Spleen (tissue), 11 donors: Measurements from ENCODE around the gene TBC1D16. TPM values are rescaled to one million over a fixed set of nuclear protein-coding genes. Genes with fewer than 3 reads are reported as not detected.

ENCODE experiments used
- DNase-seq: peaks from one replicate; pipeline ENCODE4 v3.0.0-alpha.2; 2020
- H3K27ac ChIP-seq, 8 donors: fragments of 200-600 bp; sonication (generic) in 7 of 8; 1 replicate in 4 of 8; 2 replicates in 4 of 8; pipeline versions ENCODE4 v1.5.0 to v1.8.0; 2016 to 2021; ENCODE audit warnings: inconsistent platforms in 4 of 8, mild to moderate bottlenecking in 4 of 8, moderate library complexity in 1 of 8
- H3K27me3 ChIP-seq, 7 donors: fragments of 200-600 bp; sonication (generic) in 6 of 7; replicated peaks in 1 of 7; 1 replicate in 4 of 7; 2 replicates in 3 of 7; pipeline versions ENCODE4 v1.5.0 to v1.8.0; 2016 to 2021; ENCODE audit warnings: inconsistent platforms in 3 of 7, mild to moderate bottlenecking in 1 of 7
- H3K36me3 ChIP-seq, 6 donors: fragments of 200-600 bp; sonication (generic) in 5 of 6; 1 replicate in 4 of 6; 2 replicates in 2 of 6; pipeline versions ENCODE4 v1.5.0 to v1.8.0; 2016 to 2021; ENCODE audit warnings: inconsistent platforms in 2 of 6
- H3K4me1 ChIP-seq, 6 donors: fragments of 200-600 bp; sonication (generic) in 5 of 6; 1 replicate in 3 of 6; 2 replicates in 3 of 6; pipeline versions ENCODE4 v1.5.0 to v1.8.0; 2016 to 2021; ENCODE audit warnings: inconsistent platforms in 3 of 6
- H3K4me3 ChIP-seq, 8 donors: fragments of 200-600 bp; sonication (generic) in 7 of 8; 1 replicate in 4 of 8; 2 replicates in 4 of 8; pipeline versions ENCODE4 v1.5.0 to v1.8.0; 2016 to 2021; ENCODE audit warnings: inconsistent platforms in 4 of 8, mild to moderate bottlenecking in 4 of 8, moderate library complexity in 2 of 8
- H3K9me3 ChIP-seq, 8 donors: fragments of 200-600 bp; sonication (generic) in 7 of 8; 1 replicate in 4 of 8; 2 replicates in 4 of 8; pipeline versions ENCODE4 v1.5.0 to v1.8.0; 2016 to 2021; ENCODE audit warnings: inconsistent platforms in 4 of 8
- POLR2A ChIP-seq, 3 donors: fragments of 450-650 bp; IDR thresholded peaks; one replicate each; pipeline ENCODE4 v1.5.1; 2017; ENCODE audit warnings: antibody characterized with exemption in 3 of 3, mild to moderate bottlenecking in 1 of 3
- POLR2AphosphoS5 ChIP-seq, 3 donors: sonication (generic); formaldehyde crosslinking; IDR thresholded peaks; one replicate each; pipeline ENCODE4 v1.5.1; 2017; ENCODE audit warnings: antibody characterized with exemption in 3 of 3
- WGBS, 5 donors: extraction: QIAGEN DNeasy Blood & Tissue Kit in 3 of 5; methylation state at CpG; one replicate each; pipeline versions ENCODE4 v1.1.5 to v1.1.7; 2013 to 2018; 5-methylcytosine and 5-hydroxymethylcytosine counted together
- intact Hi-C: fragments of 100-400 bp; cut with DNase I; formaldehyde crosslinking; loops from one replicate; pipeline ENCODE4 v1.15.0; 2023; ENCODE audit warnings: low total_unique reads
- polyA plus RNA-seq, 3 donors: library from polyadenylated mRNA; stranded (reverse); fragments of 200-250 nt; gene quantifications; one replicate each; pipeline ENCODE4 v1.2.1, GENCODE V29; 2013
- total RNA-seq, 7 donors: library from RNA; depleted of rRNA in 3 of 7; stranded (reverse); fragments of >200 nt in 3 of 7; fragmentation: NEBNext Ultra II Directional in 4 of 7; extraction: Animal tissue kit (Norgen Biotek cat#: 25700) in 4 of 7; gene quantifications; one replicate each; pipeline versions ENCODE4 v1.1.0 to v1.2.1, GENCODE V29; 2016 to 2021
- TF ChIP-seq, protein P1 (sequence below), 11 experiments: fragments of 200-600 bp in 7 of 11; fragments of 450-650 bp in 4 of 11; sonication (generic) in 4 of 11; IDR thresholded peaks in 8 of 11; conservative IDR thresholded peaks in 3 of 11; 1 replicate in 7 of 11; 2 replicates in 4 of 11; pipeline versions ENCODE4 v1.4.0 to v1.8.0; 2016 to 2021; ENCODE audit warnings: antibody characterized with exemption in 11 of 11, inconsistent platforms in 4 of 11, mild to moderate bottlenecking in 1 of 11
- donor health status: healthy with polysubstance abuse.
- donor health status: DM: no; HTN: no; CAD: no; lungs with moderate emphysema.
- donor health status: DM: no; HTN: no; CAD: no.
- donor health status: Bipolar disorder and iron deficiency.
- donor health status: healthy.
- donor health status: DM: no; HTN: no; CAD: no.
- donor health status: DM: yes; HTN: yes; CAD: no.

Gene TBC1D16
- total and polyA plus RNA-seq, 10 donors: 1.3 to 33.6 (median 15.7) TPM

DNA sequence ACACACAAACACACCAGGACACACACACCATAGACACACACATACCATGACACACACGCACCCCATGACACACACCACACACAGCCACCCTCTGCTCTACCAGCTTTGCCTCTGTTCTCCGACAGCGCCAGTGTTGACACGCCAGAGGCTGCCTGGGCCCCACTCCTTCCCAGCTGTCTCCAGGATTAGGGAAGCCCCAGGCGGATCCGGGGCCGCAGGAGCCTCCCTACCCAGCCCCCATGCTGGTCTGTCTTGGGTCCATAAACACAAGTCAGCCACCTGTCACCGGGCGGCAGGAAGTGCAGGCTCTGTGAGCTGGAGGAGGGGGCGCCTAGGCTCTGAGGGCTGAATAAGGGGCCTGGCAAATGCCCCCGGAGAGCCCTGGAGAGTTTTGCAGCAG, 10.5 kb downstream of the TBC1D16 start:
- TF ChIP-seq, protein P1, sequence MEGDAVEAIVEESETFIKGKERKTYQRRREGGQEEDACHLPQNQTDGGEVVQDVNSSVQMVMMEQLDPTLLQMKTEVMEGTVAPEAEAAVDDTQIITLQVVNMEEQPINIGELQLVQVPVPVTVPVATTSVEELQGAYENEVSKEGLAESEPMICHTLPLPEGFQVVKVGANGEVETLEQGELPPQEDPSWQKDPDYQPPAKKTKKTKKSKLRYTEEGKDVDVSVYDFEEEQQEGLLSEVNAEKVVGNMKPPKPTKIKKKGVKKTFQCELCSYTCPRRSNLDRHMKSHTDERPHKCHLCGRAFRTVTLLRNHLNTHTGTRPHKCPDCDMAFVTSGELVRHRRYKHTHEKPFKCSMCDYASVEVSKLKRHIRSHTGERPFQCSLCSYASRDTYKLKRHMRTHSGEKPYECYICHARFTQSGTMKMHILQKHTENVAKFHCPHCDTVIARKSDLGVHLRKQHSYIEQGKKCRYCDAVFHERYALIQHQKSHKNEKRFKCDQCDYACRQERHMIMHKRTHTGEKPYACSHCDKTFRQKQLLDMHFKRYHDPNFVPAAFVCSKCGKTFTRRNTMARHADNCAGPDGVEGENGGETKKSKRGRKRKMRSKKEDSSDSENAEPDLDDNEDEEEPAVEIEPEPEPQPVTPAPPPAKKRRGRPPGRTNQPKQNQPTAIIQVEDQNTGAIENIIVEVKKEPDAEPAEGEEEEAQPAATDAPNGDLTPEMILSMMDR (IDR thresholded peaks at IDR 0.05 in 8 of 11, conservative IDR thresholded peaks at IDR 0.05 in 3 of 11): no peak
- TF ChIP-seq POLR2A (IDR thresholded peaks at IDR 0.05) (no peak), POLR2AphosphoS5 (IDR thresholded peaks at IDR 0.05) (no peak)
- no peaks in the 10 kb centered on the region for H3K9me3 ChIP-seq
- H3K4me3 ChIP-seq: no peak overlapping the region
- no peak for DNase-seq
- H3K27me3 ChIP-seq: no peaks in the 10 kb centered on the region
- no peak overlapping the region for H3K27ac ChIP-seq
- intact Hi-C loops: no loop called here
- 48 to 89% (median 65%) methylated on average over 3 to 11 of the region's 11 CpGs for WGBS, 5 donors
- no peaks in the 10 kb centered on the region for H3K36me3 ChIP-seq
- peaks cover 0 to 13% (median 0%) of the 10 kb centered on the region in 6 donors for H3K4me1 ChIP-seq

DNA sequence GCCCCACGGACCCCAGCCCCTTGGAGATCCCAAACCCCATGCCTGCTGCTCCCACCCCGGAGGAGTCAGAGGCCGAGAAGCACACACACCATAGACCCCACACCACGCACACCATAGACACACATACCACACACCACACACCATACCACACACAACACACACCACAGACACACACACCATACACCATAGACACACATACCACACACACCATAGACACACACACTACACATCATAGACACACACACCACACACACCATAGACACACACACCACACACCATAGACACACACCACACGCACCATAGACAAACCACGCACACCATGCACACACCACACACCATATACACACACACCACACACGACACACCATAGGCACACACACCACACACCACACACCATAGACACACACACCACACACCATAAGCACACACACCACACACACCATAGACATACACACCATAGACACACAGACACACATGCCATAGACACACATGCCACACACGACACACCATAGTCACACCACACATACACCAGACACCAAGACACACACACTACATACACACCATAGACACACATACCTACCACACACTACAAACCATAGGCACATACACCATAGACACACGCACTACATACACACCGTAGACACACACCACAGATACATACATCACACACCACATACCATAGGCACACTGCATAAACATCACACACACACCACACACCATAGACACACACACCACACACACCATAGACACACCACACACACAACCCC, 11.3 kb downstream of the TBC1D16 start:
- WGBS, 5 donors: 63 to 67% (median 64%) methylated on average over 9 to 10 of the region's 10 CpGs
- intact Hi-C loops: no loop called here

DNA sequence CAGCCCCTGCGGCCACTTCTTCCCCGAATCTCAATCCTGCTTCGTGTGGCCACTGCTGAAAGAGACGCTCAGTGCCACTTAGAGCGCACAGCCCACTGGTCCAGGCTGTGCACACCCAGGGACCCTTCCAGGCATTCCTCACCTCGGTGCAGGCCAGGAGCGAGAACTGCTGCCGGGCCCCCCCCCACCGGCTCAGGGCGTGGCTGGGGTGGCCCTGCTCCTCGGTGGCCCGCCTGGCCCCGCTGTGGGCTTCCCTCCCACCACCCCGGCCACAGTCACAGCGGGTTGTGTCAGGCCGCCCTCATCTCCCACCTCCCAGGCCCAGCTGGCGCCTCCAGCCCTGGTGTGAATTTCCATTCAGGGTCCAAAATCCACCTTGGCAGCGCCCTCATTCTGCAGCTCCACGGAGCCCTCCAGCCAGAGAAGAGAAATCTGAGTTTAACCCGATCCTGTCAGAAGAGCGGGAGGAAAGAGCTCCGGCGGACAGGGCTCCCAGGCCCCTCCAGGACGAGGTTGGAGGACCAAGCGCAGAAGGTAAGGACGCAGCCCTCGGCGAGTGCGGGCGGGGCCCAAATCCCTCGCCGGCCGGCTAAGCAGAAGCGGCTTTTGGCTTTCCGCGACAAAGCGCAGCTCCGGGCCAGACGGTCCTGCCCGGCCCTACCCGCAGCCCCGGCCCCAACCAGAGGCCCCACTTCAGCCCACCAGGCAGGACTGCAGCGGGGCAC, 12.0 kb downstream of the TBC1D16 start:
- no peaks in the 10 kb centered on the region for H3K36me3 ChIP-seq
- intact Hi-C loops: no loop called here
- WGBS, 5 donors: 86 to 91% (median 89%) methylated on average over 20 to 43 of the region's 43 CpGs
- TF ChIP-seq POLR2AphosphoS5 (IDR thresholded peaks at IDR 0.05): no peak
- TF ChIP-seq, protein P1 (IDR thresholded peaks at IDR 0.05 in 8 of 11, conservative IDR thresholded peaks at IDR 0.05 in 3 of 11): no peak
- no peak for TF ChIP-seq POLR2A (IDR thresholded peaks at IDR 0.05)
- no peak overlapping the region for H3K27ac ChIP-seq
- H3K9me3 ChIP-seq: no peaks in the 10 kb centered on the region
- H3K4me1 ChIP-seq: peaks cover 0 to 1% (median 0%) of the 10 kb centered on the region in 6 donors
- H3K27me3 ChIP-seq: no peaks in the 10 kb centered on the region
- DNase-seq: no peak
- no peak overlapping the region for H3K4me3 ChIP-seq

More for the DNA sequence above, 11.3 kb downstream of the TBC1D16 start:
- Histone ChIP-seq H3K27me3 (no peaks in the 10 kb centered on the region), H3K4me1 (peaks cover 0 to 9% (median 0%) of the 10 kb centered on the region in 6 donors), H3K36me3 (no peaks in the 10 kb centered on the region), H3K9me3 (no peaks in the 10 kb centered on the region), H3K4me3 (no peak overlapping the region), H3K27ac (no peak overlapping the region)
- DNase-seq: no peak
- TF ChIP-seq, protein P1 (IDR thresholded peaks at IDR 0.05 in 8 of 11, conservative IDR thresholded peaks at IDR 0.05 in 3 of 11): no peak
- TF ChIP-seq POLR2A (IDR thresholded peaks at IDR 0.05) (no peak), POLR2AphosphoS5 (IDR thresholded peaks at IDR 0.05) (no peak)

DNA sequence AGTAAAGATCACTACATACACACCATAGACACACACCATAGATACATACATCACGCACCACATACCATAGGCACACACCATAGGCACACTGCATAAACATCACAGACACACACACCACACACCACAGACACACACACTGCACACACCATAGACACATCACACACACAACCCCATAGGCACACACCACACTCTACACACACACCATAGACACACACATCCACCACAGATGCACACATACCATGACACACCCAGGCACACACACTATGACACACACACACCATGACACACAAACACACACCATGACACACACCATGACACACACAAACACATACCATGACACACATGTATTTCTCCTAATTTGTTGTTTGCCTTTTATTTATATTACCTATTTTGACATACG, 14.1 kb downstream of the TBC1D16 start:
- intact Hi-C loops: no loop called here
- no peak overlapping the region for H3K27ac ChIP-seq
- H3K27me3 ChIP-seq: no peaks in the 10 kb centered on the region
- 90 to 94% (median 93%) methylated on average over 2 of the region's 2 CpGs for WGBS, 5 donors
- no peaks in the 10 kb centered on the region for H3K9me3 ChIP-seq
- no peaks in the 10 kb centered on the region for H3K4me1 ChIP-seq
- no peak overlapping the region for H3K4me3 ChIP-seq
- TF ChIP-seq, protein P1 (IDR thresholded peaks at IDR 0.05 in 8 of 11, conservative IDR thresholded peaks at IDR 0.05 in 3 of 11): no peak
- TF ChIP-seq POLR2A (IDR thresholded peaks at IDR 0.05): no peak
- TF ChIP-seq POLR2AphosphoS5 (IDR thresholded peaks at IDR 0.05): no peak
- no peak for DNase-seq
- H3K36me3 ChIP-seq: no peaks in the 10 kb centered on the region
